DND-41 (cell line): Measurements from ENCODE around the gene CNST.

Experiments
- ATAC-seq: fragments of 200-7000 bp; cut with Tn5 transposase; 3 replicates; pipeline ENCODE4 v1.9.1; 2021; ENCODE audit warnings: low read depth; ENCODE audit not compliant: insufficient read depth
- DNase-seq: peaks from one replicate; pipeline ENCODE4 v3.0.0-alpha.2; 2020
- H2AFZ ChIP-seq: 2 replicates; pipeline ENCODE4 v1.6.0; 2012; ENCODE audit warnings: low read depth, low read length
- H3K27ac ChIP-seq: 2 replicates; pipeline ENCODE4 v1.5.1; 2012; ENCODE audit warnings: low read length, inconsistent platforms
- H3K27me3 ChIP-seq: fragments of 200-600 bp; sonication (generic); 2 replicates; pipeline ENCODE4 v1.6.0; 2012; ENCODE audit warnings: low read length, mild to moderate bottlenecking, inconsistent platforms; ENCODE audit not compliant: insufficient read depth, poor library complexity
- H3K36me3 ChIP-seq: 2 replicates; pipeline ENCODE4 v1.5.1; 2012; ENCODE audit warnings: low read length, inconsistent platforms; ENCODE audit not compliant: insufficient read depth
- H3K4me1 ChIP-seq: 2 replicates; pipeline ENCODE4 v1.5.1; 2012; ENCODE audit warnings: mild to moderate bottlenecking, low read length; ENCODE audit not compliant: insufficient read depth
- H3K4me2 ChIP-seq: 2 replicates; pipeline ENCODE4 v1.6.0; 2012; ENCODE audit warnings: mild to moderate bottlenecking, moderate library complexity, low read length, inconsistent platforms; ENCODE audit not compliant: insufficient read depth
- H3K4me3 ChIP-seq, 2 experiments: fragments of 200-600 bp in 1 of 2; shearing (Covaris generic) in 1 of 2; 2 replicates each; pipeline ENCODE4 v1.5.1; 2012 to 2016; ENCODE audit warnings: inconsistent platforms in 2 of 2, low read length in 2 of 2, mild to moderate bottlenecking in 2 of 2, low read depth in 1 of 2, moderate library complexity in 1 of 2
- H3K79me2 ChIP-seq: 2 replicates; pipeline ENCODE4 v1.6.0; 2012; ENCODE audit warnings: low read length, inconsistent platforms; ENCODE audit not compliant: insufficient read depth
- H3K9ac ChIP-seq: 2 replicates; pipeline ENCODE4 v1.6.0; 2012; ENCODE audit warnings: low read depth, mild to moderate bottlenecking, inconsistent platforms, low read length, moderate library complexity
- H3K9me3 ChIP-seq: 2 replicates; pipeline ENCODE4 v1.5.1; 2012; ENCODE audit warnings: low read length, moderate library complexity, mild to moderate bottlenecking, inconsistent platforms; ENCODE audit not compliant: insufficient read depth, severe bottlenecking
- H4K20me1 ChIP-seq: 2 replicates; pipeline ENCODE4 v1.6.0; 2012; ENCODE audit warnings: low read length; ENCODE audit not compliant: insufficient read depth
- EZH2 ChIP-seq: IDR thresholded peaks from 3 replicates; pipeline ENCODE4 v1.6.1; 2012; ENCODE audit warnings: borderline replicate concordance, low read depth, mild to moderate bottlenecking, moderate library complexity, low read length, inconsistent platforms; ENCODE audit not compliant: severe bottlenecking
- TF ChIP-seq, protein P1 (sequence below): IDR thresholded peaks from 2 replicates; pipeline ENCODE4 v1.5.1; 2012; ENCODE audit warnings: borderline replicate concordance, low read length, moderate library complexity, mild to moderate bottlenecking; ENCODE audit not compliant: poor library complexity, severe bottlenecking; ENCODE audit errors: extremely low read depth

The CNST gene

DNA sequence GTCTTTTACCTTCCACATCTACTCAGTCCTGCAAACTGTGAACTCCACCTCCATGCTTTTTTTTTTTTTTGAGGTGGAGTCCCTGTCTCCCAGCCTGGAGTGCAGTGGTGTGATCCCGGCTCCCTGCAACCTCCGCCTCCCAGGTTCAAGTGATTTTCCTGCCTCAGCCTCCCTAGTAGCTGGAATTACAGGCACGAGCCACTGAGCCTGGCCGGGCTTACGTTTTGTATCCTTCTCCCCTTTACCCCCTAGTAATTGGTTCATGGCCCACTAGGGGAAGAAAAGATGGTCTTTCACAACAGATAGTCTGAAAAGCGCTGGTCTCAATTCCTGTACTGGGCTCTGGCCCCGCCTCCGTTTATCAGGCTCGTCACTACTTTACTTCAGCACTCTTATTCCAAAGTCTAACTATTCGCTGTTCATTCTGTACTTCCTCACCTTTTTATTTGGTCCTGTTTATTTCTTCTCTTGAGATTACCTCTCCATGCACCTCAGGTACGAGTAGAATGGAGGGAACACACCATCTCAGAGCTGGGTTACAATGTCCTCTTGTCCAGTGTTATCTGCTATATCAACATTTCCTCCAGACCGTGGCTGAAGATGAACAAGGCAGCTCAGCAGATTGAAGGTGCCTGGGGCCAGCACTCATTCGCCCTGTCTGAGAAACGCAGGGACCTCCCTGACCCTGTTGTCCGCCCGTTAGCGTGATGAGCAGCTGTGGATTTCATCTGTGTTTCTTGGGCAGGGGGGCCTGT, 16.2 kb downstream of the CNST start:
- no peak overlapping the region for H3K4me2 ChIP-seq
- H2AFZ ChIP-seq, result no peak overlapping the region
- H3K27ac ChIP-seq, result no peak overlapping the region

DNA sequence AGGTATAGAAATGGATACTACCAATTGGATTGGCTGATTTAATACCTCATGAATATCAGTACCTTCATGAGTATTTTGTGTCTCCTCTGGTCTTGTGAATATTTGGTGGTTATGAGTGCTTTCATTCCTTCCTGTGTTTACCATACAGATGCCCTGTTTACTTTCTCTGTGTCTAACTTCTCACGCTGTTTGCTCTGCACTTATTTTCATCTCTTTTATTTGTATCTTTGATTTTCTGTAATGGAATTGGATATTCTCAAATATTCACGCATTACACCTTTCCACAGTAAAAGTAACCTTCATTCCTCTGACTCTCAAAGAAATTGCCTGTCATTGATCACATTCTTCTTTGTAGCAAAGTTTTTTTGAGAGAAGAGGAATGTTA, 16.8 kb downstream of the CNST start:
- ATAC-seq, result no peak
- H3K27ac ChIP-seq, result no peak overlapping the region

More for the DNA sequence above, 16.2 kb downstream of the CNST start:
- H3K79me2 ChIP-seq, result peaks cover 76% of the 10 kb centered on the region
- no peak overlapping the region for H3K9ac ChIP-seq
- no peak for DNase-seq
- H3K4me3 ChIP-seq, result no peak overlapping the region
- peaks cover 18% of the 10 kb centered on the region for H4K20me1 ChIP-seq
- H3K36me3 ChIP-seq, result peaks cover 16% of the 10 kb centered on the region; the same call in 1 of the 2 replicates
- TF ChIP-seq, protein P1, sequence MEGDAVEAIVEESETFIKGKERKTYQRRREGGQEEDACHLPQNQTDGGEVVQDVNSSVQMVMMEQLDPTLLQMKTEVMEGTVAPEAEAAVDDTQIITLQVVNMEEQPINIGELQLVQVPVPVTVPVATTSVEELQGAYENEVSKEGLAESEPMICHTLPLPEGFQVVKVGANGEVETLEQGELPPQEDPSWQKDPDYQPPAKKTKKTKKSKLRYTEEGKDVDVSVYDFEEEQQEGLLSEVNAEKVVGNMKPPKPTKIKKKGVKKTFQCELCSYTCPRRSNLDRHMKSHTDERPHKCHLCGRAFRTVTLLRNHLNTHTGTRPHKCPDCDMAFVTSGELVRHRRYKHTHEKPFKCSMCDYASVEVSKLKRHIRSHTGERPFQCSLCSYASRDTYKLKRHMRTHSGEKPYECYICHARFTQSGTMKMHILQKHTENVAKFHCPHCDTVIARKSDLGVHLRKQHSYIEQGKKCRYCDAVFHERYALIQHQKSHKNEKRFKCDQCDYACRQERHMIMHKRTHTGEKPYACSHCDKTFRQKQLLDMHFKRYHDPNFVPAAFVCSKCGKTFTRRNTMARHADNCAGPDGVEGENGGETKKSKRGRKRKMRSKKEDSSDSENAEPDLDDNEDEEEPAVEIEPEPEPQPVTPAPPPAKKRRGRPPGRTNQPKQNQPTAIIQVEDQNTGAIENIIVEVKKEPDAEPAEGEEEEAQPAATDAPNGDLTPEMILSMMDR, result no peak
- no peak for TF ChIP-seq EZH2
- no peaks in the 10 kb centered on the region for H3K9me3 ChIP-seq
- H3K27me3 ChIP-seq, result no peaks in the 10 kb centered on the region
- no peaks in the 10 kb centered on the region for H3K4me1 ChIP-seq
- no peak for ATAC-seq

DNA sequence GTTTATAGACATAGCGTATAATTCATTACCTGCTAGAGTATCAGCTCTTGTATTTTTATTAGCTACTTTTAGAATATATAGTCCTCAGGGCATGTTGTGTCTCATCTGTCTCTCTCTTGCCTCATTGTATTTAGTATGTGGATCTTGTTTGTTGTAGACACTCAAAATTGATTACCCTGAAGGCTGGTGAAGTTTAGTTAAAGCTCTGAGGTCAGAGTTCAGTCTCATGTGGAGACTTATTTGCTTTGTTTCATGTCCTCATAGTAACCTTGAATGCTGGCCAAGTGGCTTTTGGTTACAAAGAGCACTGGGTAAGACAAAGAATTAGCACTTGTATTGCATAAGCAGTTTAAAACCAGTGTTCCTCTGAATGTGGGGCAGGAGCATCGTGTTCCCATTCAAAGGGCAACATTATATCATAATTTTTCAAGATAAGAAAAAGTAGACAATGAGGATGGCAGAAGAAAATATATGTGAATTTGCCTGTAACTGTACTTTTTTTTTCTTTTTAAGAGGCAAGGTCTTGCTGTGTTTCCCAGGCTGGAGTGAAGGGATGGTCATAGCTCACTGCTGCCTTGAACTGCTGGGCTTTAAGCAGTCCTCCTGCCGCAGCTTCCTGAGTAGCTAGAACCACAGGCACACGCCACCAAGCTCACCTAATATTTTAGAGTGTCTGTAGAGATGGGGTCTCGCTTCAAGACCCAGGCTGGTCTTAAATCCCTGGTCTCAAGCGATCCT, 17.4 kb downstream of the CNST start:
- H4K20me1 ChIP-seq, result peaks cover 16% of the 10 kb centered on the region
- H3K9me3 ChIP-seq, result no peaks in the 10 kb centered on the region
- no peak for DNase-seq
- peaks cover 74% of the 10 kb centered on the region for H3K79me2 ChIP-seq
- H3K27ac ChIP-seq, result no peak overlapping the region
- no peak overlapping the region for H3K4me3 ChIP-seq
- H3K9ac ChIP-seq, result no peak overlapping the region
- TF ChIP-seq, protein P1, result no peak
- TF ChIP-seq EZH2, result no peak
- H3K4me1 ChIP-seq, result no peaks in the 10 kb centered on the region
- H3K4me2 ChIP-seq, result no peak overlapping the region
- peaks cover 16% of the 10 kb centered on the region; the same call in 1 of the 2 replicates for H3K36me3 ChIP-seq
- no peak for ATAC-seq
- no peaks in the 10 kb centered on the region for H3K27me3 ChIP-seq
- H2AFZ ChIP-seq, result no peak overlapping the region

More for the DNA sequence above, 16.8 kb downstream of the CNST start:
- Histone ChIP-seq H3K9me3 (no peaks in the 10 kb centered on the region), H3K27me3 (no peaks in the 10 kb centered on the region), H3K4me2 (no peak overlapping the region), H3K9ac (no peak overlapping the region), H3K4me3 (no peak overlapping the region), H2AFZ (no peak overlapping the region), H3K36me3 (peaks cover 16% of the 10 kb centered on the region; the same call in 1 of the 2 replicates), H3K4me1 (no peaks in the 10 kb centered on the region), H4K20me1 (peaks cover 16% of the 10 kb centered on the region), H3K79me2 (peaks cover 75% of the 10 kb centered on the region)
- TF ChIP-seq EZH2, result no peak
- TF ChIP-seq, protein P1, result no peak
- no peak for DNase-seq
